SK-N-SH (cell line): ENCODE data around the gene PPP1R14C.

Experiments used
- CHD2 ChIP-seq: fragments of 150-350 bp; IDR thresholded peaks from 2 replicates; pipeline ENCODE4 v1.6.1; 2018; ENCODE audit warnings: low read length; ENCODE audit not compliant: partially characterized antibody
- EZH2phosphoT487 ChIP-seq: fragments of 200-600 bp; sonication (generic); IDR thresholded peaks from 2 replicates; pipeline ENCODE4 v1.6.1; 2017; ENCODE audit warnings: low read depth, mixed run types, mild to moderate bottlenecking, antibody characterized with exemption, moderate library complexity, borderline replicate concordance
- GATA2 ChIP-seq: sonication (generic); formaldehyde crosslinking; IDR thresholded peaks from 2 replicates; pipeline ENCODE4 v1.5.0; 2020; ENCODE audit warnings: mild to moderate bottlenecking, missing genetic modification reagents
- NRF1 ChIP-seq: IDR thresholded peaks from 2 replicates; pipeline ENCODE4 v1.6.1; 2012; ENCODE audit warnings: low read depth, mild to moderate bottlenecking, low read length
- POLR2AphosphoS5 ChIP-seq: IDR thresholded peaks from 2 replicates; pipeline ENCODE4 v1.6.1; 2012; ENCODE audit warnings: low read depth, low read length
- RXRA ChIP-seq: IDR thresholded peaks from 2 replicates; pipeline ENCODE4 v1.4.0; 2012; ENCODE audit warnings: low read depth, mild to moderate bottlenecking, borderline replicate concordance
- TF ChIP-seq, protein P1 (sequence below): IDR thresholded peaks from 2 replicates; pipeline ENCODE4 v1.6.1; 2012; ENCODE audit warnings: mild to moderate bottlenecking, low read depth, low read length, moderate library complexity
- TF ChIP-seq, protein P2 (sequence below): fragments of 200-600 bp; sonication (generic); IDR thresholded peaks from 2 replicates; pipeline ENCODE4 v1.6.1; 2017; ENCODE audit warnings: antibody characterized with exemption, mild to moderate bottlenecking, moderate library complexity
- TF ChIP-seq, protein P3 (sequence below): fragments of 150-350 bp; IDR thresholded peaks from 2 replicates; pipeline ENCODE4 v1.6.1; 2016; ENCODE audit warnings: mild to moderate bottlenecking, low read depth, low read length
- TF ChIP-seq, protein P4 (sequence below): IDR thresholded peaks from 2 replicates; pipeline ENCODE4 v1.4.0; 2012; ENCODE audit warnings: low read depth, borderline replicate concordance
- TF ChIP-seq, protein P5 (sequence below): IDR thresholded peaks from 2 replicates; pipeline ENCODE4 v1.4.0; 2012; ENCODE audit warnings: low read depth

DNA sequence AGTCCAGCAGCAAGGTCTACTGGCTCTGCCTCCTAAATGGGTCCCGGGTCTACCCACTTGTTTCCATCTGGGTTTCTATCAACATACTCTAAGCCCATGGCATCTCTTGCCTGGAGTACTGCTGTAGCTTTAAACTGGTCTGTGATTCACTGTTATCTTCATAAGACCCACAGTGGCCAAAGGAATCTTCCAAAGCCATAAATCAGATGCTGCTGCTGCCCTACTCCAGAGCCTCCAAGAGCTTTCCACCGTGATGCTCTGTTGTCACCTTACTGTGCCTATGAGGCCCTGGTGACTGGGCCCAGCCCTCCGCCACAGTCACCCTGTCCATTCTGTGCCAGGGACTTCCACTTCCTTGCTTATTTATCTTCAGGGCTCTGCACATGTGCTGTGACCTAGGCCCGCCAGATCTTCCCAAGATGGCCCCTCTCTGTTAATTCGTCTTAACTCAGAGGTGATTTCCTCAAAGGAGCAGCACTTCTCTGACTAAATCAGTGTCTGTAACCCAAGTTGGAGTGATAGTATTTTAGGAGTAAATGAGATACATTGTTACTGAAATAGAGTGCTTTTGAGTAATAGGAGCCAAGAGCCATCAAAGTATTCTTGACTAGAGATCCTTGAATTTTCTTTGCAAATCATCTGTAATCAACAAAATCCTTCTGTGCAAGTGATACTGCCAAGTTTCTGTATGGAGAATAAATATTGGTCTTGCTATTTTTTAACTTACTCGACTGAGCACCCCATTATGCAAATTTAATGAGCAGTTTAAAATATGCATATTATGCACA lies 102.5 kb downstream of the PPP1R14C start:
- TF ChIP-seq NRF1 (no peak), POLR2AphosphoS5 (no peak), GATA2 (CRISPR knock-in tag) (no peak), CHD2 (no peak), EZH2phosphoT487 (no peak), RXRA (no peak)
- TF ChIP-seq, protein P1, sequence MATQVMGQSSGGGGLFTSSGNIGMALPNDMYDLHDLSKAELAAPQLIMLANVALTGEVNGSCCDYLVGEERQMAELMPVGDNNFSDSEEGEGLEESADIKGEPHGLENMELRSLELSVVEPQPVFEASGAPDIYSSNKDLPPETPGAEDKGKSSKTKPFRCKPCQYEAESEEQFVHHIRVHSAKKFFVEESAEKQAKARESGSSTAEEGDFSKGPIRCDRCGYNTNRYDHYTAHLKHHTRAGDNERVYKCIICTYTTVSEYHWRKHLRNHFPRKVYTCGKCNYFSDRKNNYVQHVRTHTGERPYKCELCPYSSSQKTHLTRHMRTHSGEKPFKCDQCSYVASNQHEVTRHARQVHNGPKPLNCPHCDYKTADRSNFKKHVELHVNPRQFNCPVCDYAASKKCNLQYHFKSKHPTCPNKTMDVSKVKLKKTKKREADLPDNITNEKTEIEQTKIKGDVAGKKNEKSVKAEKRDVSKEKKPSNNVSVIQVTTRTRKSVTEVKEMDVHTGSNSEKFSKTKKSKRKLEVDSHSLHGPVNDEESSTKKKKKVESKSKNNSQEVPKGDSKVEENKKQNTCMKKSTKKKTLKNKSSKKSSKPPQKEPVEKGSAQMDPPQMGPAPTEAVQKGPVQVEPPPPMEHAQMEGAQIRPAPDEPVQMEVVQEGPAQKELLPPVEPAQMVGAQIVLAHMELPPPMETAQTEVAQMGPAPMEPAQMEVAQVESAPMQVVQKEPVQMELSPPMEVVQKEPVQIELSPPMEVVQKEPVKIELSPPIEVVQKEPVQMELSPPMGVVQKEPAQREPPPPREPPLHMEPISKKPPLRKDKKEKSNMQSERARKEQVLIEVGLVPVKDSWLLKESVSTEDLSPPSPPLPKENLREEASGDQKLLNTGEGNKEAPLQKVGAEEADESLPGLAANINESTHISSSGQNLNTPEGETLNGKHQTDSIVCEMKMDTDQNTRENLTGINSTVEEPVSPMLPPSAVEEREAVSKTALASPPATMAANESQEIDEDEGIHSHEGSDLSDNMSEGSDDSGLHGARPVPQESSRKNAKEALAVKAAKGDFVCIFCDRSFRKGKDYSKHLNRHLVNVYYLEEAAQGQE: no peak
- TF ChIP-seq, protein P2, sequence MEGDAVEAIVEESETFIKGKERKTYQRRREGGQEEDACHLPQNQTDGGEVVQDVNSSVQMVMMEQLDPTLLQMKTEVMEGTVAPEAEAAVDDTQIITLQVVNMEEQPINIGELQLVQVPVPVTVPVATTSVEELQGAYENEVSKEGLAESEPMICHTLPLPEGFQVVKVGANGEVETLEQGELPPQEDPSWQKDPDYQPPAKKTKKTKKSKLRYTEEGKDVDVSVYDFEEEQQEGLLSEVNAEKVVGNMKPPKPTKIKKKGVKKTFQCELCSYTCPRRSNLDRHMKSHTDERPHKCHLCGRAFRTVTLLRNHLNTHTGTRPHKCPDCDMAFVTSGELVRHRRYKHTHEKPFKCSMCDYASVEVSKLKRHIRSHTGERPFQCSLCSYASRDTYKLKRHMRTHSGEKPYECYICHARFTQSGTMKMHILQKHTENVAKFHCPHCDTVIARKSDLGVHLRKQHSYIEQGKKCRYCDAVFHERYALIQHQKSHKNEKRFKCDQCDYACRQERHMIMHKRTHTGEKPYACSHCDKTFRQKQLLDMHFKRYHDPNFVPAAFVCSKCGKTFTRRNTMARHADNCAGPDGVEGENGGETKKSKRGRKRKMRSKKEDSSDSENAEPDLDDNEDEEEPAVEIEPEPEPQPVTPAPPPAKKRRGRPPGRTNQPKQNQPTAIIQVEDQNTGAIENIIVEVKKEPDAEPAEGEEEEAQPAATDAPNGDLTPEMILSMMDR: no peak
- TF ChIP-seq, protein P3, sequence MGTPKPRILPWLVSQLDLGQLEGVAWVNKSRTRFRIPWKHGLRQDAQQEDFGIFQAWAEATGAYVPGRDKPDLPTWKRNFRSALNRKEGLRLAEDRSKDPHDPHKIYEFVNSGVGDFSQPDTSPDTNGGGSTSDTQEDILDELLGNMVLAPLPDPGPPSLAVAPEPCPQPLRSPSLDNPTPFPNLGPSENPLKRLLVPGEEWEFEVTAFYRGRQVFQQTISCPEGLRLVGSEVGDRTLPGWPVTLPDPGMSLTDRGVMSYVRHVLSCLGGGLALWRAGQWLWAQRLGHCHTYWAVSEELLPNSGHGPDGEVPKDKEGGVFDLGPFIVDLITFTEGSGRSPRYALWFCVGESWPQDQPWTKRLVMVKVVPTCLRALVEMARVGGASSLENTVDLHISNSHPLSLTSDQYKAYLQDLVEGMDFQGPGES: no peak
- TF ChIP-seq, protein P4, sequence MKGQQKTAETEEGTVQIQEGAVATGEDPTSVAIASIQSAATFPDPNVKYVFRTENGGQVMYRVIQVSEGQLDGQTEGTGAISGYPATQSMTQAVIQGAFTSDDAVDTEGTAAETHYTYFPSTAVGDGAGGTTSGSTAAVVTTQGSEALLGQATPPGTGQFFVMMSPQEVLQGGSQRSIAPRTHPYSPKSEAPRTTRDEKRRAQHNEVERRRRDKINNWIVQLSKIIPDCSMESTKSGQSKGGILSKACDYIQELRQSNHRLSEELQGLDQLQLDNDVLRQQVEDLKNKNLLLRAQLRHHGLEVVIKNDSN: no peak
- TF ChIP-seq, protein P5, sequence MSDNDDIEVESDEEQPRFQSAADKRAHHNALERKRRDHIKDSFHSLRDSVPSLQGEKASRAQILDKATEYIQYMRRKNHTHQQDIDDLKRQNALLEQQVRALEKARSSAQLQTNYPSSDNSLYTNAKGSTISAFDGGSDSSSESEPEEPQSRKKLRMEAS: no peak
